GM12878 (cell line): Measurements from ENCODE around the gene PCDH7. TPM values are rescaled to one million over a fixed set of nuclear protein-coding genes. Genes with fewer than 3 reads are reported as not detected.

Experiments
- ATAC-seq: fragments of 200-7000 bp; cut with Tn5 transposase; 3 replicates; pipeline ENCODE4 v1.9.1; 2020; ENCODE audit warnings: mild to moderate bottlenecking, moderate library complexity
- BruUV-seq: library from RNA; stranded (reverse); fragments of 400-500 nt; replicated peaks from 2 replicates; lab custom pipeline; 2021; lab: Mats Ljungman, UMichigan
- CTCF ChIA-PET: fragments of 300-600 bp; sonication (Branson Sonifier 250); formaldehyde crosslinking; extraction: SDS; loops from one replicate; lab custom pipeline; 2021; ENCODE audit warnings: inconsistent platforms; lab: Yijun Ruan, JAX
- POLR2A ChIA-PET: fragments of 350-600 bp; formaldehyde crosslinking; extraction: SDS; loops from one replicate; lab custom pipeline; 2021; ENCODE audit warnings: inconsistent platforms; lab: Charles Lee
- RAD21 ChIA-PET: fragments of 300-600 bp; sonication (Branson Sonifier 250); formaldehyde crosslinking; loops from one replicate; lab custom pipeline; 2023; ENCODE audit warnings: antibody characterized with exemption; ENCODE audit not compliant: unreplicated experiment; lab: Charles Lee
- SMC1A ChIA-PET: fragments of 300-600 bp; sonication (Branson Sonifier 250); formaldehyde crosslinking; loops from one replicate; lab custom pipeline; 2023; ENCODE audit not compliant: unreplicated experiment, uncharacterized antibody; lab: Charles Lee
- DNase-seq: peaks from one replicate; pipeline ENCODE4 v3.0.0-alpha.2; 2011; ENCODE audit warnings: low read depth, low spot score
- FAIRE-seq: peaks from 3 replicates; lab custom pipeline; 2011; peaks lifted over from hg19 to GRCh38; lab: Jason Lieb, UNC
- H2AFZ ChIP-seq: 2 replicates; pipeline ENCODE4 v1.6.0; 2011; ENCODE audit warnings: low read depth, low read length, control low read depth; ENCODE audit not compliant: control insufficient read depth
- H3K27ac ChIP-seq: 2 replicates; pipeline ENCODE4 v1.5.1; 2011; ENCODE audit warnings: control low read depth; ENCODE audit not compliant: control insufficient read depth, insufficient read depth
- H3K27me3 ChIP-seq, 2 experiments: replicated peaks in 1 of 2; 2 replicates each; pipeline versions ENCODE4 v1.6.0 to v1.6.1; 2011; ENCODE audit warnings: low read length in 1 of 2; ENCODE audit not compliant: control insufficient read depth in 2 of 2, insufficient read depth in 2 of 2
- H3K36me3 ChIP-seq, 2 experiments: 2 replicates each; pipeline ENCODE4 v1.5.1; 2011; ENCODE audit warnings: low read length in 1 of 2; ENCODE audit not compliant: control insufficient read depth in 2 of 2, insufficient read depth in 2 of 2
- H3K4me1 ChIP-seq: 2 replicates; pipeline ENCODE4 v1.6.1; 2011; ENCODE audit warnings: mild to moderate bottlenecking, low read length, moderate library complexity, mixed read lengths; ENCODE audit not compliant: control insufficient read depth, insufficient read depth
- H3K4me2 ChIP-seq: 2 replicates; pipeline ENCODE4 v1.6.0; 2011; ENCODE audit warnings: control low read depth; ENCODE audit not compliant: control insufficient read depth, insufficient read depth
- H3K4me3 ChIP-seq: fragments of 200-600 bp; sonication (generic); 2 replicates; pipeline ENCODE4 v1.5.1; 2016
- H3K79me2 ChIP-seq: 2 replicates; pipeline ENCODE4 v1.6.0; 2011; ENCODE audit warnings: low read length; ENCODE audit not compliant: control insufficient read depth, insufficient read depth
- H3K9ac ChIP-seq: 2 replicates; pipeline ENCODE4 v1.8.0; 2011; ENCODE audit warnings: low read length, control low read depth, mixed read lengths; ENCODE audit not compliant: control insufficient read depth, insufficient read depth
- H3K9me3 ChIP-seq: replicated peaks from 3 replicates; pipeline ENCODE4 v1.5.1; 2011; ENCODE audit warnings: mild to moderate bottlenecking, low read length; ENCODE audit not compliant: control insufficient read depth, insufficient read depth
- H4K20me1 ChIP-seq: 2 replicates; pipeline ENCODE4 v1.6.0; 2011; ENCODE audit not compliant: control insufficient read depth, insufficient read depth
- ASH2L ChIP-seq: fragments of 300-600, 200-600 bp; sonication (generic); IDR thresholded peaks from 2 replicates; pipeline ENCODE4 v1.6.1; 2017; ENCODE audit warnings: low read depth, mild to moderate bottlenecking, borderline replicate concordance
- BACH1 ChIP-seq: fragments of 450-650 bp; IDR thresholded peaks from 2 replicates; pipeline ENCODE4 v1.6.1; 2017; ENCODE audit warnings: mild to moderate bottlenecking, borderline replicate concordance
- BCLAF1 ChIP-seq: fragments of 450-650 bp; IDR thresholded peaks from 2 replicates; pipeline ENCODE4 v1.6.1; 2017; ENCODE audit warnings: antibody characterized with exemption, mild to moderate bottlenecking, moderate library complexity
- CREB1 ChIP-seq: IDR thresholded peaks from 2 replicates; pipeline ENCODE4 v1.6.1; 2012; ENCODE audit warnings: low read depth, mild to moderate bottlenecking, inconsistent platforms
- CREM ChIP-seq: IDR thresholded peaks from 2 replicates; pipeline ENCODE4 v1.6.1; 2014; ENCODE audit warnings: antibody characterized with exemption, low read depth
- CTCF ChIP-seq, 3 experiments: IDR thresholded peaks in 2 of 3; conservative IDR thresholded peaks in 1 of 3; 2 replicates each; pipeline ENCODE4 v1.5.1; 2011; ENCODE audit warnings: low read depth in 3 of 3, low read length in 3 of 3, mild to moderate bottlenecking in 3 of 3, control low read depth in 2 of 3, moderate library complexity in 2 of 3, inconsistent platforms in 1 of 3, mixed read lengths in 1 of 3; ENCODE audit not compliant: control insufficient read depth in 2 of 3, insufficient read depth in 1 of 3; ENCODE audit errors: extremely low read depth in 1 of 3
- NR2C2 ChIP-seq: IDR thresholded peaks from 2 replicates; pipeline ENCODE4 v1.6.1; 2011; ENCODE audit warnings: borderline replicate concordance, low read depth; ENCODE audit not compliant: control insufficient read depth, insufficient read length
- RAD51 ChIP-seq: fragments of 450-650 bp; IDR thresholded peaks from 2 replicates; pipeline ENCODE4 v1.6.1; 2016; ENCODE audit warnings: moderate library complexity, mild to moderate bottlenecking, inconsistent platforms
- RELB ChIP-seq: fragments of 450-650 bp; IDR thresholded peaks from 2 replicates; pipeline ENCODE4 v1.6.1; 2017; ENCODE audit warnings: low read depth, mild to moderate bottlenecking, moderate library complexity
- REST ChIP-seq: IDR thresholded peaks from 2 replicates; pipeline ENCODE4 v1.6.1; 2012; ENCODE audit warnings: mild to moderate bottlenecking, low read depth, low read length
- SMARCA5 ChIP-seq: fragments of 450-650 bp; IDR thresholded peaks from 2 replicates; pipeline ENCODE4 v1.6.1; 2017; ENCODE audit warnings: mild to moderate bottlenecking
- STAT3 ChIP-seq: IDR thresholded peaks from 2 replicates; pipeline ENCODE4 v1.6.1; 2011; ENCODE audit warnings: low read depth, low read length, improper control_type of control experiment
- YY1 ChIP-seq: IDR thresholded peaks from 2 replicates; pipeline ENCODE4 v1.6.1; 2011; ENCODE audit warnings: low read depth, mild to moderate bottlenecking, low read length
- WGBS: methylation state at CpG from one replicate; pipeline ENCODE4 v1.1.6; 2016; ENCODE audit warnings: low lambda C conversion rate; ENCODE audit not compliant: insufficient replicate concordance, insufficient coverage; ENCODE audit errors: missing lambda C conversion rate; 5-methylcytosine and 5-hydroxymethylcytosine counted together
- in situ Hi-C: fragments of 300-500 bp; cut with MboI; formaldehyde crosslinking; loops from 9 replicates; pipeline ENCODE4 v1.14.3; 2018; ENCODE audit warnings: mixed read lengths
- intact Hi-C: fragments of 100-400 bp; cut with micrococcal nuclease; formaldehyde crosslinking; loops from one replicate; pipeline ENCODE4 v1.14.2; 2022; ENCODE audit not compliant: unreplicated experiment
- polyA plus RNA-seq, 11 experiments: library from polyadenylated mRNA; depleted of rRNA in 4 of 11; unstranded in 6 of 11; stranded (reverse) in 5 of 11; fragments of >200 nt; fragmentation: Nextera tagmentation in 4 of 11; fragmentation: Illumina TruSeq in 1 of 11; extraction: Ambion mirVana in 4 of 11; extraction: Trizol in 1 of 11; gene quantifications; 1 replicate in 1 of 11; 2 replicates in 10 of 11; pipeline versions ENCODE4 v1.2.1 to v1.2.3, GENCODE V29; 2011 to 2016; ENCODE audit warnings: inconsistent platforms in 2 of 11, missing spikeins in 2 of 11, low read depth in 1 of 11
- total RNA-seq, 4 experiments: library from RNA; depleted of rRNA in 3 of 4; stranded (reverse); fragments of >200 nt in 3 of 4; fragmentation: Illumina TruSeq in 1 of 4; extraction: Trizol in 1 of 4; gene quantifications; 2 replicates each; pipeline versions ENCODE4 v1.2.1 to v1.2.3, GENCODE V29; 2013 to 2021

PCDH7 gene
- total and polyA plus RNA-seq, 10 of the 15 experiments (the other 5 are each of a cell fraction or from before 2014, with no cell fraction given) = 0.02 to 0.06 (median 0.03) TPM; not detected in 7

GRCh38 chr4:30727409-30727808 is 7.2 kb downstream of the PCDH7 start (continued):
- TF ChIP-seq RELB (no peak), NR2C2 (no peak), CREM (no peak)

GRCh38 chr4:30728311-30728710 is 8.1 kb downstream of the PCDH7 start:
- in situ Hi-C loops (no loop called here), intact Hi-C loops (no loop called here)
- CTCF ChIA-PET = interaction anchor here (0.9 to 1.4 kb wide), 3 partner anchors 13 to 17 kb away, joined by 3 read pairs; no protein-coding TSS in a partner anchor
- TF ChIP-seq RAD51 (no peak), STAT3 (no peak), REST (no peak), ASH2L (no peak), YY1 (no peak), BCLAF1 (no peak), SMARCA5 (no peak), CREB1 (no peak), CTCF (IDR thresholded peaks at IDR 0.05 in 2 of 3, conservative IDR thresholded peaks at IDR 0.05 in 1 of 3; ENCODE audit: control insufficient read depth in 2 of 3, extremely low read depth in 1 of 3, insufficient read depth in 1 of 3, low read depth in 3 of 3, low read length in 3 of 3) (no peak), BACH1 (no peak)

More at GRCh38 chr4:30728311-30728710, 8.1 kb downstream of the PCDH7 start:
- Histone ChIP-seq H3K36me3 (no peaks in the 10 kb centered on the region), H3K4me2 (no peak overlapping the region), H3K27me3 (no peaks in the 10 kb centered on the region), H3K79me2 (no peaks in the 10 kb centered on the region), H3K4me3 (no peak overlapping the region), H3K27ac (no peak overlapping the region), H3K4me1 (no peaks in the 10 kb centered on the region), H3K9me3 (no peaks in the 10 kb centered on the region), H2AFZ (no peak overlapping the region), H4K20me1 (no peaks in the 10 kb centered on the region), H3K9ac (no peak overlapping the region)
- ATAC-seq (no peak), FAIRE-seq (no peak), DNase-seq (no peak)
- POLR2A ChIA-PET = no interaction called here
- RAD21 ChIA-PET = no interaction called here
- WGBS = 18% methylated on average over 2 of the region's 2 CpGs
- BruUV-seq = no TSS peak
- SMC1A ChIA-PET = no interaction called here
